HG02798 (cell line): Measurements from ENCODE around the gene MAX.
A peak's percentile ranks its signal among the peaks of the same experiment; 100 is the strongest.

Experiments used
- ATAC-seq: cut with Tn5 transposase; IDR thresholded peaks from one replicate; pipeline ENCODE4 v1.9.1; 2021; ENCODE audit warnings: mild to moderate bottlenecking; ENCODE audit not compliant: unreplicated experiment, poor library complexity

The MAX gene

GRCh38 chr14:65074449-65075150, 27.7 kb downstream of the MAX start:
- no peak for ATAC-seq

DNA sequence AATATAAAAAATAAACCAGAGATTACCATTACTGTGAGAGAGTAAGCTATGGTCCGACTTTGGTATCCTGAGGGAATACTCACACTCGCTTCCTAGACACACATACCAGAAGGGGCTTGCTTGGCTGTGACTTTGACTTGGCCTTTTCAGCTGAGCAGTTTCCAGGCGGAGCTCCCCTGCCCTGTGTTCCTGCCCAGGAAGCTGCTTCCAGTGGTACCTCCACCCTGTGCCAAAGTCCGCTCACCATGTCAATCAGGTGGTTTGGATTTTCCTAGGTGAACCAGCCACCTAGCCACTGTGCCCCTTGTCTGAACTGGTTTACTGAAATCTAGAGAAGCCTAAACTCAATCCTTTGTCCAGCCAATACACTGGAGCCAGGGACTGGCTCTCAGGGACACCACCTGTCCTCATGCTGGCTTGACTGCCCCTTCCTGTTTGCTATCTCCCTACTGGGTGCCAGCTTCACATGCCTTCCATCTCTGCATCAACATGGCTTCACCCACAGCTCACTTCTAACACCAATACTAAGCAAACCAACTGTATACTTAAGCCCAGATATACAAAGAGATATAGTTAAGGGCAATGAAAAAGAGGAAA, 28.6 kb downstream of the MAX start:
- ATAC-seq, result no peak

DNA sequence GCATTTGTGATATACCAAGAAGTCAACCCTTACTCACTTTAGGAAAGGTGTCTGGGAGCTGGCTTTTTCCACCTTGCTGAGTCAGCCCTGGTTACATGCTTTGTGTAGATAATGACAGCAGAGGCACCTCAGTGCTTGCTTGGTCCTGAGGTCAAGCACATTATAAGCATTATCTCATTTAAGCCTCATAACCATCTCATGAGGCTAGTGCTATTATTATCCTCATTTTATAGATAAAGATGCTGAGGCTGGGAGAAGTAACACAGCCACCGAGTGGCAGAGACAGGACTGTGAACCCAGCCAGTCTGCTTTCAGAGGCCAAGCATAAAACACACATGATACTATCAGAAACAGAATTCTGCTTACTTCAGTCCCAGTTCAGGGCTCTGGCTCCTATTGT, 29.4 kb downstream of the MAX start:
- ATAC-seq, result no peak

GRCh38 chr14:65072256-65072655, 30.1 kb downstream of the MAX start:
- ATAC-seq, result no peak

DNA sequence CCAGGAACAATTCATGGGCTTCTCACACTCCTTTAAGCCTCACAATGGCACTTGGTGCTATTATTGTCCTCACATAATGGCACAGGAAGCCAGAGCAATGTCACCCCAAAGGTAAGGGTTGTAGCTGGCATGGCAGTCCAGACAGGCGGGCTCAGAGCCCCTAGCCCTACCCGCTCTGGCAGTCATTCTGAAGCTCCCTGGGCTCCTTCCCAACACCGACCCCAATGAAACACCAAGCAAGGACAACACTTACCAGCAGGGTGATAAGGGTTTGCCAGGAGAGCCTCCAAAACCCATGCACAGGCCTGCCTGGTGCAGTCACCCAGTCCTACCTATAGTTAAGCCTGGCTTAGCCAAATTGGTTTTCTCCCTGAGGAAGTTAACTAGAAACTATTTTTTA, 30.8 kb downstream of the MAX start:
- ATAC-seq, result no peak

DNA sequence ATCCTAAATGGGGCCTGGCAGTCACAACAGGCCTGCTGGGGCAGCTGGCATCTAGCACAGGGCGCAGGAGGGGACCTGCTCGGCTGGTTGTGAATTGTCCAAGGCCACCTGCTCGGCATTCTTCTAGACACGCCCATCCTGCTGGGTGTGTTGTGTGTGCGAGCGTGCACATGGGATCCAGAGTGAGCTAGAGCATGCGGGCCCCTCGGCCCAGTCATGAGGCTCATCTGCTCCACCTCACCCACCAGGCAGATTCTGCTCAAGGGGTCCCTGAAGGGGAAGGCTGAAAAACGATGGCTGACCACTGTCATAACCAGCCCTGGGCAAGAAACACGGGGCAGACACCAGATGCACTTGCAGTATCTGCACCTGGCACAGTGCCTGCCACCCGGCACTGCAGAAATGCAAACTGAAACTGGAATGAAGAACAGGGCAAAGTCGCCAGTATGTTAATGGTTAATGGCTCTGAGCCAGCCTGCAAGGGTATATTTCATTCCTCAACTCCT, 31.8 kb downstream of the MAX start:
- peak; percentile 55 for ATAC-seq

GRCh38 chr14:65069874-65070413, 32.4 kb downstream of the MAX start:
- ATAC-seq, result no peak

DNA sequence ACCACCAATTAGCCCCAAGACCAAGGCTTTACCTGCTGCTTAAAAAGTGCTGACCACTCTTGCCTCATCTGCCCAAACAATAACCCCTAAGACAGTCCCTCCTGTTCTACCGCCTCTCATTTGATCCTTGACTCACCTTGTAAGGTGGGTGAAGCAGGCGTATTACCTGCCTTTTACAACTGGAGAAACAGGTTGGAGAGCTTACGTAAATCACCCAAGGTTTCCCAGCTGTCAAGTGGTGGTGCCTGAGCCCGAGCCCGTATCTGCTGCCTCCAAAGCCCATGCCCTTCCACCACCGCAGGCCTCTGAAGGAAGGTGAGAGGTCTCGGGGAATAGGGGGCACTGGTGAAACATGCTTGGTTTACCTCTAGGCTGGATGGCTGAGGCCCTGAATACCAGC, 36.6 kb downstream of the MAX start:
- no peak for ATAC-seq

DNA sequence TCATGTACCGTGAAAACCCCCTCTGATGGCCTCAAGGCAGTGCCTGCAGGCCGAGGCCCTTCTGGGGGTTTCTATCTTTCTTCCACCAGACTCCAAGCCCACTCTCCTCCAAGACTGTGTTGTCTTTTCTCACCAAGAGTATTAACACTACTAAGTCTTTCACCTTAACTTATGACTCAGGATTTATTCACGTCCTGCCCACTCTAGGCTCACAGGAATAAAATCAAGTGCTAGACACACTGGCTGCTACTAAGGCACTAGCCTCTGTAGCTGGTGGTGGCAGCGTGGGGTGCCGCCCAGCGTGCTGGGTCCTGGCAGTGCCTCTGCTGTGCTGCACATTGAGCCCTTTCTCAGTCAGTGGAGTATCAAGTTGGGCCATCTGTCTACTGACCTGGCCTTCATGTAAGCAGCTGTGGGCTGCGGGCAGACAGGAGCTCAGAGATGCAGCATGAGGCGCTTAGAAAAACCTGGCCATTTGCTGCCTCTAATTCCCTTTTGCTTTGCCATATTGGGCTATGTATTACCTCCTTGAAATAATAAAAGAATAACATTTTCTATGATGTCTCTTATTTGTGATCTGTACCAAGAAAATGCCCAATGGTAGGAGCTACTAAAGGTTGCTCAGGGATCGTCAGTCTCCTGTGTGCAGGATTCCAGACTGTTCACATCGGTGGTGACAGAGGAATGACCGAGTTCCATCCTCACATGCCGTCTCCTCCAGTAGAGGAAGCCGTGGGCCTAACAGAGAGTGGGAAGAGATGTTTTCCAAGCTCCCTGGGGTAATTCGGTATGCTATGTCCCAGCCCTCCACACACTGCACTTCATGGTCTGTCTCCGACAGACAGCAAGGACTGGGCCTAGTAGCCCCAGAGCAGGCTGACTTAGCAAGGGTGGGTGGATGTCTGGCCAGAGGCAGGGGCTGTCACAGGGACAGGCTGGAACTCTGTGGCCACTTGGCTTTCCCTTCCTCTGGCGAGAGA, 39.9 kb downstream of the MAX start:
- no peak for ATAC-seq

DNA sequence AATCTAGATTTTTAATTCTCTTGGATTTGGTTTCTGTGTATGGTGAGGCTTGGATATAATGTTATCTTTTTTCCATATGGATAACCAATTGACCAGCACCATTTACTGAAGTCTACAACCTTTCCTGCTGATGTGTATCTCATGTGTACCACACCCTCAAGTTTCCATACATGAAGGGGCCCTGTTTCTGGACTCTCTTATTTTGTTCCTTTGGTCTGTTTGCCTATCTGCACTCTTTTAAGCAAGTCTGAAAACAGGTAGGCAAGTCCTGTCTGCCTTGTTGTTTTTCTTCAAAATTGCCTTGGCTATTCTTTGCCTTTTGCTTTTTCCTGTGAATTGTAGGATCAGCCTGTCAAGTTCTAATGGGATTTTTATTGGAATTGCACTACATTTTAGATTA, 44.6 kb downstream of the MAX start:
- no peak for ATAC-seq

DNA sequence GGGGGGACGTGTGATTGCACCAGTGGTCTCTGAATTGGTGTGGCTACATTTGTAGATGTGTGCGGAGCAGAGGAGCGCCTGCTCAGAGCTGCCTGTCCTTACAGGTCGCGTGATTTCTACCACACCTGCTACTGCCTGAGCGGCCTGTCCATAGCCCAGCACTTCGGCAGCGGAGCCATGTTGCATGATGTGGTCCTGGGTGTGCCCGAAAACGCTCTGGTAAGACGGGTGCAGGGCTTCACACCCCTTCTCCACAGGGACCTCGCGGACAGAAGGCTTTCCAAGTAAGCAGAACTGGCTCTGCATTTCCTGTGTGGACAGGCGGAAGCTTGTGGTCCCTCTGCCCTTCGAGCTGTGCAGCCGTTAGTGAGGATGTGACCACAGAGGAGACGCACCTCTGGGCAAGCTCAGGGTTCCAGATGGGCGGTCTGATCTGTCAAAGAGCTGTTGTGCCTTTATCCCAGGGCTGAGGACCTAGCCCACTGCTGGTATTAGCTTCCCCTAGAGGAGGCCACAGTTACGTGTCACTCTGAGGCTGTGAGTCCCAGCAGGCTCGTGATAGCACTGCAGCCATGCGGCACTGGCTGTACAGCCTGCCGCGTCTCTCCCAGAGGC, 47.7 kb downstream of the MAX start:
- ATAC-seq, result no peak

- ATAC-seq, result no peak
Observed at GRCh38 chr14:65053466-65053865, 48.9 kb downstream of the MAX start.

GRCh38 chr14:65052832-65053231, 49.5 kb downstream of the MAX start:
- no peak for ATAC-seq

GRCh38 chr14:65045709-65046108, 56.6 kb downstream of the MAX start:
- ATAC-seq, result no peak

- no peak for ATAC-seq
Observed at GRCh38 chr14:65045006-65045405, 57.3 kb downstream of the MAX start.

- ATAC-seq, result no peak
Observed at GRCh38 chr14:65044596-65044959, 57.7 kb downstream of the MAX start.

DNA sequence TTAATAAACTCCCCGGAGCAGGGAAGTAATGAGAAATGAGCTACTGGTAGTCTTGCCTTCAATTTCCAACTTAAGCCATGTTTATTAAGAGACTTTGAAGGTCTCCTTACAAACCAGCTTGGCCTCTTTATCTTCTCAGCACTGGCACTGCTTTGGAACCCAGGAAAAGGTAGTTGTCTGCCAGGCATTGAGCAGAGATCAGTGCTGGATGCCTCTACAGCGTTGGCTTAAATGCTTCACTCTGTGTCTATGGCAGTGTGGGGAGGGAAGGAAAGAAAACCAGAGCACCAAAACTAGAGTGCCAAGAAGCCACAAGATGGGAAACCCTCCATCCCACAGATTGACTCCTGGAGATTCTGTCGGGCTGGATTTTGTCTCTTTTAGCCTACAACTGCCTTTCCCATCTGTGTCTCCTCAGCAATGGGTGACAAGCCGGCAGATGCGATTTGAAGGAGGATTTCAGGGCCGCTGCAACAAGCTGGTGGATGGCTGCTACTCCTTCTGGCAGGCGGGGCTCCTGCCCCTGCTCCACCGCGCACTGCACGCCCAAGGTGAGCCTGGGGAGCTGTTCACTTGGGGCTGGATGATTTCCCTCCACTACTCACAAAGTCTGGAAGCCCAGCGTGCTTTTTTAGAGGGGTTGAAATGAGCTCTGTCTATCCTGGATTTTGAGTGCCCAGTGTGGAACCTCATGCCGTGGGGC, 58.3 kb downstream of the MAX start:
- ATAC-seq, result no peak

DNA sequence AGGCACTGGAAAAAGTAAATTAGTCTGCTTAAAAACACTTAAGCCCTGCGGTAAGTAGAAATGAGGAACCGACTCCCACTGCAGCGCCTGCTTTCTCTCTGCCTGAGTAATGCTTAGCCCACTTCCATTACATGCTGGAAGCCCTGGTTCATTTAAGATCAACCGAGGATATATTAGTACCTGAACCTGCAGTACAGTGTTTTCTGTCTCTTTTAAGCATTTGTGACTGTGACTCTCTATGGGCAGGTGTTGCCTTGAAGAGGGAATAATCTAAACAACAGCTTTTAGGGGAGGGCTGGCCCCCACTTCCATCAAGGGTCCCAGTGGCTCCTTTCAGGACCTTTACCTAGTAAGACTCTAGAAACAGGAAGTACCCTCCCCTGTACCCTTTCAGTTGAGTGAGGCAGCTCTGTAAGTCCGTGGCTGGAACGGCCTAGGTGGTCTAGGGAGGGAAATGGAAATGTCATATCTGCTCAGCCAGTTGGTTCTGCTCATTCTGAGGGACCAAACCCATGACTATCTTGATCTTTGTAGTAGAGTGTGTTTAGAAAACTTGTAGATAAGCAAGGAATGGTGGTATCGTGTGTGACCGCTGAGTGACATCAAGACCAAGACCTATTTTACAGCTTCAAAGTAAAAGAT, 59.5 kb downstream of the MAX start:
- ATAC-seq, result no peak

DNA sequence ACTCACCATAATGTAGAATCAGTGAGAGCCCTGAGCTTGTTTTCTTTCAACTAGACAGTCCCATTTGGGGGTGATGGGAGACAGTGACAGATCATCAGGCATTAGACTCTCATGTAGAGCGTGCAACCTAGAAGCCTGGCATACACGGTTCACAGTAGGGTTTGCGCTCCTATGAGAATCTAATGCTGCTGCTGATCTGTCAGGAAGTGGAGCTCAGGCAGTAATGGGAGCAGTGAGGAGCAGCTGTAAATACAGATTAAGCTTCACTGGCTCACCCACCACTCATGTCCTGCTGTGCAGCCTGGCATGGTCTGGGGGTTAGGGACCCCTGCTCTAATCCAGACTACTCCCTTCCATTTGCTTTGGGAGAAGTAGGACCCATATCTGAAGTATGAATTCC, 60.0 kb downstream of the MAX start:
- ATAC-seq, result no peak
